AG10803 (cell line): ENCODE results near the gene FBXO21.

Experiments used
- DNase-seq: peaks from one replicate; pipeline ENCODE4 v3.0.0; 2010; ENCODE audit warnings: low read depth
- H3K4me3 ChIP-seq: 2 replicates; pipeline ENCODE4 v1.5.1; 2011; ENCODE audit warnings: mild to moderate bottlenecking, low read length, control low read depth
- TF ChIP-seq, protein P1 (sequence below): conservative IDR thresholded peaks from 2 replicates; pipeline ENCODE4 v1.5.1; 2011; ENCODE audit warnings: mild to moderate bottlenecking, low read length, control low read depth, inconsistent platforms

FBXO21 gene

DNA sequence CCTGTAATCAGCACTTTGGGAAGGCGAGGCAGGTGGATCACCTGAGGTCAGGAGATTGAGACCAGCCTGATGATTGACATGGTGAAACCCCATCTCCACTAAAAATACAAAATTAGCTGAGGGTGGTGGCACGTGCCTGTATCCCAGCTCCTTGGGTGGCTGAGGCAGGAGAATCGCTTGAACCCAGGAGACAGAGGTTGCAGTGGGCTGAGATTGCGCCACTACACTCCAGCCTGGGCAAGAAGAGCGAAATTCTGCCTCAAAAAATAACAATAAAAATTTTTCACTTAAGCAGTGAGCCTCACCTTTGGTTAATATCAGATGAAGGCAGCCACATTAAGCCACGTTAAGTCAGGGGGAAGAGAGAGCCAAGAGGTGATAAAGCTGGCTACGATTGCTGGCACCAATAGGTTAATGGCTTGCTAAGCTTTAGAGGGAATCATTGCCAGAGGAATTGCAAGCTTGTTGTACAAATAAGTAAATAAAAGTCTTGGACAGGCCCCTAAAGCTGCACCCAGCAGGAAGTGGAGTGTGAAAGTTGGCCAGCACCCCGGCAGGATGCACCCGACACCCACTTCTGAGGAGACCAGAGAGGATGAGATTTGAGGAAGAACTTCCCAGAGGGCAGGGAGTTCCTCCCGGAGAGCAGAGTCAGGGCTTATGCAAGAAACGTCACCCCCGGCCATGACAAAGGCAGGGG lies 49.7 kb downstream of the FBXO21 start:
- H3K4me3 ChIP-seq, result no peak overlapping the region
- no peak for DNase-seq
- TF ChIP-seq, protein P1, sequence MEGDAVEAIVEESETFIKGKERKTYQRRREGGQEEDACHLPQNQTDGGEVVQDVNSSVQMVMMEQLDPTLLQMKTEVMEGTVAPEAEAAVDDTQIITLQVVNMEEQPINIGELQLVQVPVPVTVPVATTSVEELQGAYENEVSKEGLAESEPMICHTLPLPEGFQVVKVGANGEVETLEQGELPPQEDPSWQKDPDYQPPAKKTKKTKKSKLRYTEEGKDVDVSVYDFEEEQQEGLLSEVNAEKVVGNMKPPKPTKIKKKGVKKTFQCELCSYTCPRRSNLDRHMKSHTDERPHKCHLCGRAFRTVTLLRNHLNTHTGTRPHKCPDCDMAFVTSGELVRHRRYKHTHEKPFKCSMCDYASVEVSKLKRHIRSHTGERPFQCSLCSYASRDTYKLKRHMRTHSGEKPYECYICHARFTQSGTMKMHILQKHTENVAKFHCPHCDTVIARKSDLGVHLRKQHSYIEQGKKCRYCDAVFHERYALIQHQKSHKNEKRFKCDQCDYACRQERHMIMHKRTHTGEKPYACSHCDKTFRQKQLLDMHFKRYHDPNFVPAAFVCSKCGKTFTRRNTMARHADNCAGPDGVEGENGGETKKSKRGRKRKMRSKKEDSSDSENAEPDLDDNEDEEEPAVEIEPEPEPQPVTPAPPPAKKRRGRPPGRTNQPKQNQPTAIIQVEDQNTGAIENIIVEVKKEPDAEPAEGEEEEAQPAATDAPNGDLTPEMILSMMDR, result no peak

DNA sequence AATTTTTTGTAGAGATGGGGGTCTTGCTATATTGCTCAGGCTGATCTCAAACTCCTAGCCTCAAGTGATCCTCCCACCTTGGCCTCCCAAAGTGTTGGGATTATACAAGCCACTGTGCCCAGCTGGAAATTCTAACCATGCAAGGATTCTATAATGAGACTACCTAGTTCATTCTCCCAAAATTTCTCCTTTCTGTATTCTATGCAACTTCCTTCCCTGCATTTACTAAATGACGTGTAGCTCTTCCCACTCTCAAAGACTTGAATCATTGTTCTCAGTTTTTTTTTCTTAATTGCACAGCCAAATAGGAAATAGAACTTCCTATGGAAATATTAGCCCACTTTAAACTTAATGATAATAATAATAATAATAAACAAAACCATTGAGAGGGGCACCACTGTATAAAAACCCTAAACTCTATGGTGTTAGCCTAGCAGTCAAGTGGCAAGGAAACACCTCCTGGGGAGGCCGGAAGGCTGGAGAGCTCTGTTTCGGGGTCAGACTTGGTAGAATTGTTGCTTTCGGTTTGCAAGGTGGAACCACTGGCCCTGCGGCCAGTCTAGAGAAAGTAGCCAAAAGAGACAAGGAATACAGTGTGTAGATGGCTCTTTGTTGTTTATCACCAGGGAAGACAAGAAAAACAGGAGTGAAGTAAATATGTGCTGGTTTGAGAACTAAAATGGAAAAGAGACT lies 51.1 kb downstream of the FBXO21 start:
- H3K4me3 ChIP-seq, result no peak overlapping the region
- TF ChIP-seq, protein P1, result no peak
- no peak for DNase-seq

DNA sequence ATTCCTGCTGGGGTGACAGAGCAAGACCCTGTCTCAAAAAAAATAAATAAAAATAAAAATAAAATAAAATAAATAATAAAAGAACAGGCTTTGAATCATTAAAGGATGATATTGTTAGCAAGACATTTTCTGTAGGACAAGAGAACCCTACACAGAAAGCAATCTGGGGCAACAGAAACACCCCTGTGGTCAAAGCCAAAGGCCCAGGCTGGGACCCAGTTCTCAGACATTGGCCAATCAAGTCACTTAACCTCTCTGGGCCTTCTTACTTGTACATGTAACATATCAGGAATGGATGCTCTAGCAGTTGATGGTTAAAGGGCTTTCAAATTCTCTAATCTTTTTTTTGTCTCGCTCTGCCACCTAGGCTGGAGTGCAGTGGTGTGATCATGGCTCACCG lies 55.5 kb downstream of the FBXO21 start:
- no peak for DNase-seq
- no peak overlapping the region for H3K4me3 ChIP-seq
- TF ChIP-seq, protein P1, result no peak

DNA sequence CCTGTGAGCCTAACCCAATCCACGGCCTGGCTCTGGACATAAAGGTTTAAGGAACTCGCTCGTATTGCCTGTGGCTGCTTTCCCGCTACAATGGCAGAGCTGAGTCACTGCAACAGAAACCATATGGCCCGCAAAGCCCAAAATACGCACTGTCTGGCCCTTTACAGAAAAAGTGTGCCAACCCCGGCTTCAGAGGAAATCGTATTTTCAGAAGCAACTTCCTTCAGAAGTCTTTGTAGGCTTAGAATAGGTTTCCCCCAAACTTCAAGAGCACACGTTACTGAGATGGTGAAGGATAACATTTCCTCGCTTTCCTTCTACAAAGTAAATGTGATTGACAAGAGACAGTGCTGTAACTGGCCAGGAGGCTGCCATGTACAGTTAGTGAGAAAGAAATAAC lies 56.2 kb downstream of the FBXO21 start:
- TF ChIP-seq, protein P1, result no peak
- DNase-seq, result peak; percentile 44
- H3K4me3 ChIP-seq, result no peak overlapping the region

DNA sequence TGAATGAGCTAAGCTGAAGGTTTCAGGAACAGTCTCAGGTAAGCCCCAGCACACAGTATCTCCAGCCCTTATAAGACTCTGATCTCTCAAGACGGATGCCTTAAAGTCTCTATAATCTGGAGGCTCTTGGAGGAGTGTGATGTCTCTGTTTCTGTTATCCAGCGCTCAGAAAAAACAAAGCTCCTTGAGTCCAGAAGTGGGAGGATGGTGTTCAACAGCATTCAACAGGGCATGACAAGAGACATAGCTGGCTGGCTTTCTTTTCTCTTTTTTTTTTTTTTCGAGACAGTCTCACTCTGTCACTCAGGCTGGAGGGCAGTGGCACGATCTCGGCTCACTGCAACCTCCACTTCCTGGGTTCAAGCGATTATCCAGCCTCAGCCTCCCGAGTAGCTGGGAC lies 59.5 kb downstream of the FBXO21 start:
- TF ChIP-seq, protein P1, result no peak
- DNase-seq, result no peak
- no peak overlapping the region for H3K4me3 ChIP-seq

DNA sequence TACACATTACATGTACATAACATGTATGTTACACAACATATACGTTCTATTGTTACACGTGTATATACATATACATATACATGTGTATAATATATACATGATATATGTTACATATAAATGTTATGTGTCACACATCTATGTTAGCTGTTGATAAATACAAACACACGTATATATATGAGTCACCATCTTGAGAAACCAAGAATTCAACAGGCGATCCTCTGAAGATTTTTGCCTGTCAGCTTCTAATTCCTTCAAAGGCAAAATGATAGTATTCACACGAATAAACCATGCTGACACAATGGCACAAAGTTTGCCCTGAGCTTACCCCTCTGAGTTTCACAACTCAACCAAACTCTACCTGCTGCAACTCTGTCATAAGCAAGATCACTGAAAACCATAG lies 60.9 kb downstream of the FBXO21 start:
- TF ChIP-seq, protein P1, result no peak
- H3K4me3 ChIP-seq, result no peak overlapping the region
- DNase-seq, result no peak
